H9 (cell line): ENCODE data around the gene HTRA3. TPM values are rescaled to one million over a fixed set of nuclear protein-coding genes. Genes with fewer than 3 reads are reported as not detected.

Experiments used
- DNase-seq: peaks from one replicate; pipeline ENCODE4 v3.0.0-alpha.2; 2017
- H2AFZ ChIP-seq: one replicate; pipeline ENCODE4 v1.6.1; 2013; ENCODE audit warnings: mild to moderate bottlenecking, low read length, control low read depth, moderate library complexity
- H2AK5ac ChIP-seq: 2 replicates; pipeline ENCODE4 v1.6.1; 2013; ENCODE audit warnings: low read length, control low read depth, mixed read lengths; ENCODE audit not compliant: insufficient read length
- H2BK120ac ChIP-seq: one replicate; pipeline ENCODE4 v1.6.1; 2013; ENCODE audit warnings: low read depth, mild to moderate bottlenecking, low read length, control low read depth, inconsistent platforms; ENCODE audit not compliant: poor library complexity, severe bottlenecking
- H2BK12ac ChIP-seq: 2 replicates; pipeline ENCODE4 v1.6.1; 2013; ENCODE audit warnings: low read length, control low read depth, mixed read lengths, low read depth; ENCODE audit not compliant: insufficient read length
- H2BK15ac ChIP-seq: 2 replicates; pipeline ENCODE4 v1.6.1; 2013; ENCODE audit warnings: low read depth, low read length, control low read depth
- H2BK20ac ChIP-seq: one replicate; pipeline ENCODE4 v1.6.1; 2013; ENCODE audit warnings: low read depth, mild to moderate bottlenecking, low read length, control low read depth, inconsistent platforms; ENCODE audit not compliant: poor library complexity, severe bottlenecking
- H2BK5ac ChIP-seq: 2 replicates; pipeline ENCODE4 v1.6.1; 2013; ENCODE audit warnings: low read length, control low read depth, mixed read lengths; ENCODE audit not compliant: insufficient read length
- H3K14ac ChIP-seq: 2 replicates; pipeline ENCODE4 v1.6.1; 2013; ENCODE audit warnings: low read length, control low read depth; ENCODE audit not compliant: insufficient read depth
- H3K18ac ChIP-seq: 2 replicates; pipeline ENCODE4 v1.6.1; 2013; ENCODE audit warnings: low read depth, mild to moderate bottlenecking, mixed read lengths, low read length, control low read depth; ENCODE audit not compliant: insufficient read length
- H3K23ac ChIP-seq: 2 replicates; pipeline ENCODE4 v1.6.1; 2013; ENCODE audit warnings: low read length, control low read depth, mixed read lengths, low read depth; ENCODE audit not compliant: insufficient read length
- H3K23me2 ChIP-seq: 2 replicates; pipeline ENCODE4 v1.6.1; 2013; ENCODE audit warnings: low read depth, mild to moderate bottlenecking, mixed read lengths, low read length, control low read depth; ENCODE audit not compliant: insufficient read length, poor library complexity, severe bottlenecking
- H3K27ac ChIP-seq: 2 replicates; pipeline ENCODE4 v1.5.1; 2013; ENCODE audit warnings: low read length, control low read depth, mixed read lengths, low read depth; ENCODE audit not compliant: insufficient read length
- H3K27me3 ChIP-seq: 2 replicates; pipeline ENCODE4 v1.6.1; 2013; ENCODE audit warnings: low read length, control low read depth, inconsistent platforms; ENCODE audit not compliant: insufficient read depth
- H3K4ac ChIP-seq: 2 replicates; pipeline ENCODE4 v1.6.1; 2013; ENCODE audit warnings: low read depth, mild to moderate bottlenecking, control low read depth, inconsistent platforms, low read length, moderate library complexity
- H3K4me1 ChIP-seq: 2 replicates; pipeline ENCODE4 v1.6.1; 2013; ENCODE audit warnings: low read length, control low read depth, inconsistent platforms; ENCODE audit not compliant: insufficient read depth
- H3K4me2 ChIP-seq: 2 replicates; pipeline ENCODE4 v1.6.1; 2013; ENCODE audit warnings: low read length, control low read depth, mixed read lengths; ENCODE audit not compliant: insufficient read length, insufficient read depth
- H3K56ac ChIP-seq: 2 replicates; pipeline ENCODE4 v1.6.1; 2013; ENCODE audit warnings: low read depth, mild to moderate bottlenecking, mixed read lengths, low read length, control low read depth; ENCODE audit not compliant: insufficient read length
- H3K79me1 ChIP-seq: 2 replicates; pipeline ENCODE4 v1.6.1; 2013; ENCODE audit warnings: low read depth, mild to moderate bottlenecking, moderate library complexity, low read length, control low read depth, inconsistent platforms; ENCODE audit not compliant: insufficient read depth, poor library complexity, severe bottlenecking
- H3K79me2 ChIP-seq: 2 replicates; pipeline ENCODE4 v1.6.1; 2013; ENCODE audit warnings: low read length, control low read depth, inconsistent platforms; ENCODE audit not compliant: insufficient read depth
- H3K9ac ChIP-seq: 2 replicates; pipeline ENCODE4 v1.6.1; 2013; ENCODE audit warnings: low read length, control low read depth, mixed read lengths; ENCODE audit not compliant: insufficient read length; ENCODE audit errors: extremely low read depth
- H3K9me3 ChIP-seq: one replicate; pipeline ENCODE4 v1.6.1; 2013; ENCODE audit warnings: low read depth, low read length, inconsistent platforms; ENCODE audit not compliant: control insufficient read depth
- H3T11ph ChIP-seq: one replicate; pipeline ENCODE4 v1.6.1; 2013; ENCODE audit warnings: mild to moderate bottlenecking, low read length, control low read depth, inconsistent platforms
- H4K20me1 ChIP-seq: one replicate; pipeline ENCODE4 v1.6.1; 2013; ENCODE audit not compliant: control insufficient read depth, insufficient read length, insufficient read depth
- H4K5ac ChIP-seq: 2 replicates; pipeline ENCODE4 v1.6.1; 2013; ENCODE audit warnings: low read depth, mild to moderate bottlenecking, mixed read lengths, low read length, control low read depth; ENCODE audit not compliant: insufficient read length
- H4K8ac ChIP-seq: replicated peaks from 2 replicates; pipeline ENCODE4 v1.6.1; 2013; ENCODE audit warnings: low read length, control low read depth, mixed read lengths, low read depth; ENCODE audit not compliant: insufficient read length
- H4K91ac ChIP-seq: 2 replicates; pipeline ENCODE4 v1.6.1; 2013; ENCODE audit warnings: low read depth, mild to moderate bottlenecking, moderate library complexity, mixed read lengths, low read length, control low read depth; ENCODE audit not compliant: insufficient read length
- H3K27ac Mint-ChIP-seq, 3 experiments: 2 replicates in 2 of 3; 3 replicates in 1 of 3; pipeline ENCODE4 v1.8.0; 2020 to 2021; ENCODE audit warnings: mixed read lengths in 3 of 3, mild to moderate bottlenecking in 1 of 3, moderate library complexity in 1 of 3
- H3K27me3 Mint-ChIP-seq: 2 replicates; pipeline ENCODE4 v1.8.0; 2021; ENCODE audit warnings: low read depth, mild to moderate bottlenecking, moderate library complexity, mixed read lengths
- H3K36me3 Mint-ChIP-seq, 3 experiments: 2 replicates in 2 of 3; 3 replicates in 1 of 3; pipeline ENCODE4 v1.8.0; 2020 to 2021; ENCODE audit warnings: low read depth in 3 of 3, mixed read lengths in 3 of 3; ENCODE audit not compliant: insufficient read depth in 1 of 3
- H3K4me1 Mint-ChIP-seq, 2 experiments: 2 replicates each; pipeline ENCODE4 v1.8.0; 2020; ENCODE audit warnings: mixed read lengths in 2 of 2
- H3K4me3 Mint-ChIP-seq, 2 experiments: 2 replicates in 1 of 2; 3 replicates in 1 of 2; pipeline ENCODE4 v1.8.0; 2020 to 2021; ENCODE audit warnings: mild to moderate bottlenecking in 2 of 2, mixed read lengths in 2 of 2, moderate library complexity in 1 of 2
- H3K9me3 Mint-ChIP-seq, 2 experiments: 2 replicates in 1 of 2; 3 replicates in 1 of 2; pipeline ENCODE4 v1.8.0; 2020; ENCODE audit warnings: mild to moderate bottlenecking in 2 of 2, mixed read lengths in 2 of 2, moderate library complexity in 1 of 2
- CTCF ChIP-seq: fragments of 200-600 bp; sonication (generic); conservative IDR thresholded peaks from 3 replicates; pipeline ENCODE4 v1.8.0; 2021; ENCODE audit warnings: antibody characterized with exemption, mild to moderate bottlenecking
- WGBS: extraction: QIAGEN DNeasy Blood & Tissue Kit; methylation state at CpG from one replicate; pipeline ENCODE4 v1.1.7; 2013; ENCODE audit warnings: missing lambda C conversion rate, low lambda C conversion rate, mixed read lengths; ENCODE audit not compliant: insufficient read length; ENCODE audit errors: extremely low coverage; 5-methylcytosine and 5-hydroxymethylcytosine counted together
- total RNA-seq: library from RNA; stranded (reverse); gene quantifications from 2 replicates; pipeline ENCODE4 v1.2.1, GENCODE V29; 2021

Gene HTRA3
- total RNA-seq, 1 experiment from 2014 or later: 3.0 TPM

GRCh38 chr4:8221476-8221875 is 48.1 kb upstream of the HTRA3 start:
- no peak overlapping the region for H2AFZ ChIP-seq
- no peak overlapping the region for H2BK120ac ChIP-seq
- H3K27ac ChIP-seq: no peak overlapping the region
- Mint-ChIP-seq H3K9me3 (no peaks in the 10 kb centered on the region), H3K27me3 (no peaks in the 10 kb centered on the region; the same call in 1 of the 2 replicates), H3K4me1 (peaks cover 14 to 18% of the 10 kb centered on the region in 2 experiments), H3K36me3 (no peaks in the 10 kb centered on the region), H3K27ac (no peak overlapping the region), H3K4me3 (no peak overlapping the region)
- H3K9me3 ChIP-seq: no peaks in the 10 kb centered on the region
- no peak overlapping the region for H2AK5ac ChIP-seq
- no peak overlapping the region for H2BK20ac ChIP-seq
- H3K4ac ChIP-seq: no peak overlapping the region
- no peak overlapping the region for H3K4me2 ChIP-seq
- no peak overlapping the region for H3K23ac ChIP-seq
- peaks cover 3% of the 10 kb centered on the region for H3K4me1 ChIP-seq
- DNase-seq: no peak
- H3K56ac ChIP-seq: no peak overlapping the region
- H3K79me2 ChIP-seq: no peaks in the 10 kb centered on the region
- no peaks in the 10 kb centered on the region for H4K20me1 ChIP-seq
- H2BK12ac ChIP-seq: no peak overlapping the region
- TF ChIP-seq CTCF: no peak
- no peak overlapping the region for H4K91ac ChIP-seq
- WGBS: no CpG with 5 or more reads among the region's 5 CpGs
- H4K8ac ChIP-seq: no peak overlapping the region
- H3T11ph ChIP-seq: no peak overlapping the region
- H3K79me1 ChIP-seq: no peaks in the 10 kb centered on the region
- no peaks in the 10 kb centered on the region for H3K23me2 ChIP-seq
- H4K5ac ChIP-seq: no peak overlapping the region
- H2BK15ac ChIP-seq: no peak overlapping the region
- no peak overlapping the region for H3K14ac ChIP-seq
- no peaks in the 10 kb centered on the region for H3K27me3 ChIP-seq
- no peak overlapping the region for H3K9ac ChIP-seq
- H3K18ac ChIP-seq: no peak overlapping the region
- no peak overlapping the region for H2BK5ac ChIP-seq
